Superior temporal gyrus (tissue), 1 donor: ENCODE results near the gene SOAT1.
"Not testable (repeated sequence)": the region's sequence is repeated elsewhere in the genome, so short reads cannot be mapped to it uniquely, and the experiment has no call there.

ENCODE experiments used
- DNase-seq: peaks from one replicate; pipeline ENCODE4 v3.0.0-alpha.2; 2016; ENCODE audit errors: extremely low spot score

Gene SOAT1

GRCh38 chr1:179293340-179294327 lies at the start of gene SOAT1:
Gene SOAT1, plus strand, starts transcription at chr1:179293797. Its CDS starts 8,888 bp downstream, at chr1:179302685.
- DNase-seq, result peak; percentile 91

DNA sequence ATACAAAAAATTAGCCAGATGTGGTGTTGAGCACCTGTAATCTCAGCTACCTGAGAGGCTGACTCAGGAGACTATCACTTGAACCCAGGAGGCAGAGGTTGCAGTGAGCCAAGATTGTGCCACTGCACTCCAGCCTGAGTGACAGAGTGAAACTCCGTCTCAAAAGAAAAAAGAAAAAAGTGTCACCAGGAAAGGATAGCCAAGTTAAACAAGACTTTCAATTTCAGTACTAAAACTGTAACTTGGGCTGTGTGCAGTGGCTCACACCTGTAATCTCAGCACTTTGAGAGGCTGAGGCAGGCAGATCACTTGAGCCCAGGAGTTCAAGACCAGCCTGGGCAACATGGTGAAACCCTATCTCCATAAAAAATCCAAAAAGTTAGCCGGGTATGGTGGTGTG lies 48.2 kb upstream of the SOAT1 start:
- DNase-seq, result not testable (repeated sequence)

- no peak for DNase-seq
Observed at GRCh38 chr1:179247923-179248322, 45.7 kb upstream of the SOAT1 start.

- DNase-seq, result peak; percentile 65
Observed at GRCh38 chr1:179251675-179252074, 41.9 kb upstream of the SOAT1 start.

DNA sequence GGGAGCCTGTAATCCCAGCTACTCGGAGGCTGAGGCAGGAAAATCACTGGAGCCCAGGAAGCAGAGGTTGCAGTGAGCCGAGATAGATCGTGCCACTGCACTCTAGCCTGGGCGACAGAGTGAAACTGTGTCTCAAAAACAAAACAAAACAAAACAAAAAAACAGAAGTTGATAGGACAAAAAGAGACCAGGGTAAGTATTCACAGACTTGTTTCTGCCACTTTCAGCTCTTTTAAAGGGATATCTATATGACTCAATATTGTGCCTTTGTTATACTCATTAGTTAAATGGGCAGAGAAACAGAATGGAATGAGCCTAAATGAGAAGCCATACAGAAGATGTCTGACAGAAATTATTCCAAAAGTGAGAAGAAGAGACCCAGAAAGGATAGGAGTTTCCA lies 41.0 kb upstream of the SOAT1 start:
- DNase-seq, result no peak

DNA sequence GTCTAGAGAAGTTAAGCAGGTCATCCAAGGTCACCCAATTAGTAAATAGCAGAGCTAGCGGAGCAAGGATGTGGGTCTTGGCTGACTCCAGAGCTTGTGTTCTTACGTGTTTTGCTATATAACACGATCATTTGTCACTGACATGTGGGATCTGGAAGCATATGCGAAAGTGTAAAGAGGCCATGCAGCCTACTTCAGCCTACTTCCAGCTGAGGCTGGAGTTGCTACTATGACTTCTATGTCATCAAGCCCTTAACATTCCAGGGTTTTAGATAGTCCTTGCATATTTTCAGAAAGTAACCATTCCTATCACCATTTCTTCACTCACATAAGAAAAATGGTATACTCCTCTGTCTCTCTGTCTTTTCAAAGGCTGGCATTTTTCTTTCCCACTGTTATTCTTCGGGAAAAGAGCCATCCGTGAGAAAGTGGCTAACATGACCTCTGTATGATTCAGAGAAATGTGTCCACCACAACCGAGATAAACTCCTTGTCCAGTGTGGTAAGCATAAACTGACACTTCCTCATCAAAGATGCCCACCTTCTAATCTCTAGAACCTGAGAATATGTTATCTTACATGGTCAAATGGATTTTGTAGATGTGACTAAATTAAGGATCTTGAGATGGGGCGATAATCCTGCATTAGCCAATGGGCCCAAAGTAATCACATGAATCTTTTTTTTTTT lies 40.2 kb upstream of the SOAT1 start:
- no peak for DNase-seq

GRCh38 chr1:179262183-179262582 lies 31.4 kb upstream of the SOAT1 start:
- DNase-seq, result no peak

- no peak for DNase-seq
Observed at GRCh38 chr1:179263121-179263520, 30.5 kb upstream of the SOAT1 start.

DNA sequence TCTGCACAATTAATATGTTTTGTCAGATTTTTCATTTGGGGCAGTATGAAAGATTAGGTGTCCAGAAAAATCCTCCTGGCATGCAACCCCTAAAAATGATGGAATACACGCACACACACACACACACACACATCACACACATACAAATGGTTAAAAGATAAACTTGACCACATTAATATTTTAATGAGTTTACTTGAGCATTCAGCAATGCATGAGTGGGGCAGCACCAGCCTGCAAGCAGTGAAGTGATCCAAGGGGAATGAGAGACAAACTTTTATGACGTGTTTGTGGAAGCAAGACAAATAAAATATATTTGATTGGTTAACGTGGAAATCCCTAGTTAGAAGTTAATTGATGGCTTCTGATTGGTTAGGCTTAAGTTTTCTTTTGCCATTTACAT lies 29.1 kb upstream of the SOAT1 start:
- DNase-seq, result no peak

- DNase-seq, result no peak
Observed at GRCh38 chr1:179269071-179269470, 24.5 kb upstream of the SOAT1 start.

DNA sequence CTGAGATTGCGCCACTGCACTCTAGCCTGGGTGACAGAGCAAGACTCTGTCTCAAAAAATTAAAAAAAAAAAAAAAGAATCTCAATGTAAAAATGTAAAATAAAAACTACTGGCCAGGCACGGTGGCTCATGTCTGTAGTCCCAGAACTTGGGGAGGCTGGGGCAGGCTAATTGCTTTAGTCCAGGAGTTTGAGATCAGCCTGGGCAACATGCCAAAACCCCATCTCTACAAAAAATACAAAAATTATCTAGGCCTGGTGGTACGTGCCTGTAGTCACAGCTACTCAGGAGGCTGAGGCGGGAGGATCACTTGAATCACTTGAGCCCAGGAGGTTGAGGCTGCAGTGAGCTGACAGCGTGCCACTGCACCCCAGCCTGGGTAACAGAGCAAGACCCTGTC lies 19.2 kb upstream of the SOAT1 start:
- DNase-seq, result not testable (repeated sequence)

GRCh38 chr1:179278920-179279319 lies 14.7 kb upstream of the SOAT1 start:
- DNase-seq, result no peak

GRCh38 chr1:179283992-179284391 lies 9.6 kb upstream of the SOAT1 start:
- no peak for DNase-seq

DNA sequence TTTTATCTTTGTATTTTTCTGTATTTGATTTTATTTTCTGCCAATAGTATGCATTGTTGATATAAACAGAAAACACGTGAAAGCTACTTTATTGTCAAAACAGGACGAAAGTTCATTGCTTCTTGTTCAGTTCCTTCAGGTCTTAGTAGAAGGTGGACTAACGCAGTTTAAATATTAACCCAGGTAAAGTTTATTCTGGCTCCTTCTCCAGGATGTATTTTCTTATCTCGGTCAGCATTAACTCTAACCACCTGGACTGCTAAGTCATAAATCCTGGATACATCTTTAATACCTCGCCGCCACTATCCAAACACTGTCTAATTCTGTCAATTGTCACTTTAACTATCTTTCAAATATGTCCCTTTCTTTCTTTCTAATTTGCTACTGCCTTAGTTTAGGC lies 5.7 kb upstream of the SOAT1 start:
- DNase-seq, result no peak

DNA sequence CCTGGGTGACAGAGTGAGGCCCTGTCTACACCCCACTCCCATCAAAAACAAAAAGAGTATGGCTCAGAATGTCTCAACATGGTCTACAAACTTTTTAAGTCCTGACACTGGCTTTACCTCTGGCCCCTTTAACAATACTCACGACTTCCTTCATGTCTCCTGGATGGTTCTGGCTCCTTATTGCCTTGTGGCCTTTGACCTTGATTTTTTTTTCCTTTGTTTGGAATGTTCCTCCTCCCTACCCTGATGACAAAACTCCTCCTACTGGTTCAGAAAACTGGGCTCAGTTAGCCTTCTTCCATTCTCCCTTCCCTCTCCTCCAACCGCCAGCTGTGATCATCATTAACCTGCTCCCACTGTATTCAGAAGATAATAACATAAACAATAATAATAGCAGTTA lies 4.6 kb upstream of the SOAT1 start:
- no peak for DNase-seq

DNA sequence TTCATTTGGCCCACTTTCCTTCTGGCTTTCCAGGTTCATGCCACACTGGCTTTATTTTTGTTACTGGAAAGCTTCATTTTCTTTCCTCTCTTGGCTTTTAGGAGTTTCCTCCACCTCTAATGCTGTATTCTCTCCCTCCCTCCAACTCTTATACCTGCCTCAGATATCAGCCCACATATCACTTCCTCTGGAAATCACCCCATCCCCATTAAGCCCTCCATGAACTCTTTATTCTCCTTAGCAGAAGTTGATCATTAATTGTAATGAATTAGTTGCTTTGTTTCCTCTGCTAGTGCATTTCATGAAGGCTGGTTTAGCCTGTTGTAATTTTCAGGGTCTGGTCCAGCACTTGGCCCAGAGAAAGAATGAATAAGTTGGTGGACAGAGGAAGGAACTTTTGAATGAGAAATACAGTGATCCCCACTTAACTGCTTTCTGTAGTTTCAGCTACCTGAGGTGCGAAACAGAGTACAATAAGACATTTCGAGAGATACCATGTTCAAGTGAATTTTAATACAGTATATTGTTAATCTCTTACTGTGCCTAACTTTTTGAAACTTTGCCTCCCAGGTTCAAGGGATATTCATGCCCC lies 1.7 kb downstream of the SOAT1 start:
- DNase-seq, result no peak

- DNase-seq, result no peak
Observed at GRCh38 chr1:179296356-179297104, 2.9 kb downstream of the SOAT1 start.

GRCh38 chr1:179297105-179297378 lies 3.4 kb downstream of the SOAT1 start:
- DNase-seq, result no peak

GRCh38 chr1:179298952-179299351 lies 5.4 kb downstream of the SOAT1 start:
- DNase-seq, result no peak

GRCh38 chr1:179300112-179300511 lies 6.5 kb downstream of the SOAT1 start:
- DNase-seq, result no peak

GRCh38 chr1:179302070-179302469 lies 8.5 kb downstream of the SOAT1 start:
- no peak for DNase-seq

DNA sequence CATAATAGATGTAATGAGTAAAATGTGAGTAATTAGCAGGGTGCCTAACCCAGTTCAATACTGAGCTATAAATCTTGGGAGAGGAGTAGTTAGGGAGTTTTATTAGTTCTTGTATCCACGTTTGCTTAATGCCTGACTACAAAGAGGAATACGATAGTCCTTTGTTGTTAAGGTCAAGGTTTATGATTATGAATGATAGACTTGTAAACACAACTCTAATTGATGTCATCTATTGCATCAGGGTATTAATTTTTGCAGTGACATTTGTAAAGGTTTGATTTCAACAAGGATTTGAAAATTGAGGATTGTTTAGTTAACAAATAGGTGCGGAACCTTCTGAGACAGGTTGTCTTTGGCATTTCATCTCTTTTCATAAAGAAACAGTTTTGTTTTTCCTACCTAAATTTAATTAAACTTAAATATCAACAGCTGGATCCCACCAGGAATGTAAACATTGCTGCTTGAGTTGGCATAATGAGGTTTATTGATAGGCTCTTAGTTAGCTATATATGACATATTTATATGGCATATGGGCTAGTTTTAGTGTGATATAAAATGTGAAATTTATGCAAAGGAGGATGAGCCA lies 9.7 kb downstream of the SOAT1 start:
- no peak for DNase-seq
